HG02588 (cell line): Measurements from ENCODE around the gene KCNK16.

ENCODE experiments used
- ATAC-seq: cut with Tn5 transposase; IDR thresholded peaks from one replicate; pipeline ENCODE4 v1.9.1; 2021; ENCODE audit warnings: mild to moderate bottlenecking, moderate library complexity; ENCODE audit not compliant: unreplicated experiment

KCNK16 gene

GRCh38 chr6:39281312-39281980 is 41.1 kb downstream of the KCNK16 start:
- ATAC-seq: no peak

- ATAC-seq: no peak
Observed at GRCh38 chr6:39280247-39280731, 42.2 kb downstream of the KCNK16 start.

- ATAC-seq: no peak
Observed at GRCh38 chr6:39279539-39279938, 43.0 kb downstream of the KCNK16 start.

- ATAC-seq: no peak
Observed at GRCh38 chr6:39276379-39276995, 46.0 kb downstream of the KCNK16 start.

GRCh38 chr6:39274903-39275302 is 47.6 kb downstream of the KCNK16 start:
- ATAC-seq: no peak

- ATAC-seq: no peak
Observed at GRCh38 chr6:39274471-39274870, 48.0 kb downstream of the KCNK16 start.

GRCh38 chr6:39273406-39273821 is 49.1 kb downstream of the KCNK16 start:
- no peak for ATAC-seq

- ATAC-seq: no peak
Observed at GRCh38 chr6:39269961-39270360, 52.5 kb downstream of the KCNK16 start.

- no peak for ATAC-seq
Observed at GRCh38 chr6:39268721-39269120, 53.8 kb downstream of the KCNK16 start.

- ATAC-seq: no peak
Observed at GRCh38 chr6:39268171-39268570, 54.3 kb downstream of the KCNK16 start.

- no peak for ATAC-seq
Observed at GRCh38 chr6:39266782-39267355, 55.6 kb downstream of the KCNK16 start.

- ATAC-seq: no peak
Observed at GRCh38 chr6:39266375-39266774, 56.1 kb downstream of the KCNK16 start.
